ENCODE measurements around the gene INSM2.

Gene INSM2

GRCh38 chr14:35533357-35534207 is at the start of gene INSM2:
Gene INSM2, plus strand, starts transcription at chr14:35534164. Its CDS starts 89 bp downstream, at chr14:35534253.
- DNase-seq = peak; percentile 92

DNA sequence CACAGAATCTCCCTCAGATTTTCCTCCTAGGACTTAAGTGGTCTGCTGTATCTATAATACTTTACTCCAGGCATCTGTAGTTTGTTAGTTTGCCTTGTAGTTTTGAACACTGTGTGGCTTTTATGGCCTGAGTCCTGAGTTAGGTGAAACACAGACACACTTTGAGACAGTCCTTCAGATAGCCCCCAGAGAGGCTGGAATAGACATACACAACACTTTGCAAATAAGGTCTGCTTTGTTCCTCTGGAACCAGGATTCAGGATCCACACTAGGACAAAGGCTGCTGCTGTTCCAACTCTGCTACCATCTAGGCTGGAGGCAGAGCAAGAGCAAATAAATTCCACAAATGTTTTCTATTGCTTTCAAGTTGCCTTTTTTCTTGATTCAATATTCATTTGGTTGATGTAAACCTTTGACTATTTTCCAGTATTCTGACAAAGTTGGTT is 41.4 kb upstream of the INSM2 start:
- no peak for DNase-seq

GRCh38 chr14:35495278-35495677 is 38.7 kb upstream of the INSM2 start:
- DNase-seq = no peak

GRCh38 chr14:35499180-35499579 is 34.8 kb upstream of the INSM2 start:
- no peak for DNase-seq

DNA sequence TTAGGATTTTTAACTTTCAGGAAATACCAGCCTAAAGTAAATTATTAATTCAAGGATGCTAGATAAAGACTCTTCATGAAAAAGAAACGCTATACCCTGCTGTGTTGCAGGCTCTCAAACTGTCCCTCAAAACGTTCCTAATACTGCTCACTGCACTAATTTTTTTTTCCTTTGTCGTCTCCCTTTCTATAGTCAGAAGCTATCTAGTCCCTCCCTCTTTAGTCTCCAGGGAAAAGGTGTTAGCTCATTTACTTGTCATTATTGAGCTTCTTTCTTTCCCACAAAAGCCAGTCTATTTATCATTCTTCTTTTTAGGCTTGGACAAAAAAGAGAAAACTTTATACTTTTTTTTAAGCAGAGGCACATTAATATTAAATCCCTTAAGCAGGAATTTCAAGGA is 30.3 kb upstream of the INSM2 start:
- peak; percentile 48 for DNase-seq

- peak; percentile 61 for DNase-seq
Measured at GRCh38 chr14:35504260-35504659, 29.7 kb upstream of the INSM2 start.

DNA sequence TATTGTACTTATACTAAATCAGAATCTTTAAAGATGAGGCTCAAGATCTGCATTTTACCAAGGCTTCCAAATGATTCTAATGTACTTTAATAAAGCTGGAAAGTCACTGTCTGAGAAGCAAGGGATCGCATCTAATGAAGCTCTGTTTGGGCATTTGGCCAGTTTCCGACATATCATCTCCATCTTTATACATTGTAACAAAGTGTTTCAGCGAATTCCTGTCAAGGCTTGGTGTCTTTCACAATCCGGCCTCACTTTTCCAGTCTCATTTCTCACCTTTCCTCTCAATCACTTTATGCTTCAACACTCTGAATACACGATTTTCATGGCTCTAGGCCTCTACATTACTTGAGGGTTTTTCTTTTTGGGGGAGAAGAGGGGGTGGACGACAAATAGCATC is 27.5 kb upstream of the INSM2 start:
- DNase-seq = no peak

DNA sequence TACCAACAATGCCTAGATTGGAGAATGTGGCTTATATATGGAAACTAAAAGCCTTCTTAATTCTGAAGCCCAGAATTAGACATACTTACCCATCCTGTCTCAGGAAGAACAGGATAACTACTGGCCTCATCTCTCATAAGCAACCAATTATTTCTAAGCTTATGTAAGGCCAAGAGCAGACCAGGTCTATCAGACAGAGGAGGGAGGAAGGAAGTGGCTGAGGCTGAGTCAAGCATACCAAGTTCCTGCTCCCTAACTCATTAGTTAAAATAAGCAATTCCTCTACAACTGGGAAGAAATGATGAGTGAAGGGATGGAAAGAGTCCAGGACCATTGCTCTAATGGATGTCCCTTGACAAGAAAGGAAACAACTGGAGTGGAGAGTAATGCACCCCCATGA is 27.0 kb upstream of the INSM2 start:
- DNase-seq = no peak

DNA sequence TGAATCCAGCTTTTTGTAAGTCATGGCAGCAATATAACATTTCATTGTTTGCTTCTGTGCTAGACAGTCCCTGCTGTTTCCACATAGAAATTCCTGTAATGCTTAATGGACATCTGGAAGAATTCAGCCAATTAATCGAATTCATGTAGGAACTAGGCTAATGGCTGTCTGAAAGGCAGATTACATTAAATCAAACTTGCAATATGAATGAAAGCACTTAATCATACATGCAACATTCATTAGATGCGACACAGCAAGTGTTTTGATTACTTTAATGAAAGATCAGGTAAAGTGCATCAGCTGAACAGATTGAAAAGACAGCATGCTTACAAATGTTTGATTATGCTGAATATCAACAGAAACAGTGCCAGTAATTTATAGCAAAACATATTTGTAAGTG is 24.1 kb upstream of the INSM2 start:
- DNase-seq = no peak

DNA sequence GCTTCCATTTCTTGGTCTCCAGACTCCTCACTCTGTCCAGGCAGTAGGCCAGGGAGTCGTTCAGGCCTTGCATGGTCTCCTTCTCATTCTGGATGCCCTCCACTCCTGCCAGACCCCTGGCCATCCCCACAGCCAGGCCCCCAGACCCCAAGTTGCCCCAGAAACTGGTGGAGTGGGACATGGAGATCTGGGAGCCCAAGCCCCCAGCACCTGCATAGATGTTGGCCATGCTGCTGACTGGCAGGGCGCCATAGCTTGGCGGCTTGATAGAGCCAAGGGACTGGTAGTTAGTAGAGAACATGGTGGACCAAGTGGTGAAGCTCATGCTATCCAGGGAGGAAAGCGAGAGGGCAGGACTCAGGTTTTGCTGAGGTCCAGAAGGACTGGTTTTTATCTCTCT is 21.2 kb upstream of the INSM2 start:
- DNase-seq = no peak

DNA sequence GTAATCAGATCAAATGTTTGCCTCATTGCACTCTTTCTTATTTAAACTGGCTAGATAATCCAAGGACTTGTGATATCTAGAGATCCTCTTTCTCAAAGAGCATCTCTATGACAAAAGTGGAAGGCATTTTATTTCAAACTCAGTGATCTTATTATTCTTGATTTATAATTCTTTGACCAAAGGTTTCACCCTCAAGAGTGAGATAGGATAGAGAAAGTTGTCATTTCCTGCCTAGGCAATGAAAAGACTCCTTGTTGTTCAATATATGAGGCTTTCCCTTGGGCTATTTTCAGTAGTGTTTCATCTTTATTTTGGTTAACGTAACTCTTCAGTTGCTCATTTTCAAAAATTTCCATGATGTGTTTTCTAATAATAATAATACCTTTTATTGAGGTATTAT is 18.0 kb upstream of the INSM2 start:
- no peak for DNase-seq

DNA sequence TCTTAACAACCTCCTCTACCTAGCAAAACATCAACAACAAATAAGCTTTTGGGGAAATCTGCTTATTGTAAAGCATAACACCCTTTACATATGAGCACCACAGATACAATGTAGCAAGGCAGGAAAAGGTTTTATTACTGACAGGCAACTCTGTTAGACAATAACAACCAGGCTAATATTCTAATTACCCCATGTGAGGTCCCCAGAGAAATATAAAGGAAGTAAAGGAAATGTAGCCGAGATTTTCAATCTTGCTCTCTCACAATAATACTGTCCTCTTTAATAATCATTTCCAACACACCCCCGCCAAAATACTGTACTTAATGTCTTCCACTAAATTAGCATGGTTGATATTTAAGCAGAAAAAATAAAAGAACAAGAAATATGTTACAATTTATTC is 14.0 kb upstream of the INSM2 start:
- DNase-seq = no peak

DNA sequence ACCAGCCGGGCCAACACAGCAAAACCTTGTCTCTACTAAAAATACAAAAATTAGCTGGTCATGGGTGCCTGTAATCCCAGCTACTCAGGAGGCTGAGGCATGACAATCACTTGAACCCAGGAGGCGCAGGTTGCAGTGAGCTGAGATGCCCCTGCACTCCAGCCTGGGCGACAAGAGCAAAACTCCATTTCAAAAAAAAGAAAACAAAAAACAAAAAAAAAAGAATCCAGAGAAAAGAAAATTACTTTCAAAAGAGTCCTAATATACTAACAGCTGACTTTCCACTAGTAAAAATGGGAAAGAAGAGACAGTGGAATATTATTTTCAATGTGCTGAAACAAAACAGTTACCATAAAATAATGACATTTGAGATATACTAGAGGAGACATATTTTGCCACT is 8.3 kb upstream of the INSM2 start:
- no peak for DNase-seq

- peak; percentile 4 for DNase-seq
Measured at GRCh38 chr14:35526962-35527361, 7.0 kb upstream of the INSM2 start.

DNA sequence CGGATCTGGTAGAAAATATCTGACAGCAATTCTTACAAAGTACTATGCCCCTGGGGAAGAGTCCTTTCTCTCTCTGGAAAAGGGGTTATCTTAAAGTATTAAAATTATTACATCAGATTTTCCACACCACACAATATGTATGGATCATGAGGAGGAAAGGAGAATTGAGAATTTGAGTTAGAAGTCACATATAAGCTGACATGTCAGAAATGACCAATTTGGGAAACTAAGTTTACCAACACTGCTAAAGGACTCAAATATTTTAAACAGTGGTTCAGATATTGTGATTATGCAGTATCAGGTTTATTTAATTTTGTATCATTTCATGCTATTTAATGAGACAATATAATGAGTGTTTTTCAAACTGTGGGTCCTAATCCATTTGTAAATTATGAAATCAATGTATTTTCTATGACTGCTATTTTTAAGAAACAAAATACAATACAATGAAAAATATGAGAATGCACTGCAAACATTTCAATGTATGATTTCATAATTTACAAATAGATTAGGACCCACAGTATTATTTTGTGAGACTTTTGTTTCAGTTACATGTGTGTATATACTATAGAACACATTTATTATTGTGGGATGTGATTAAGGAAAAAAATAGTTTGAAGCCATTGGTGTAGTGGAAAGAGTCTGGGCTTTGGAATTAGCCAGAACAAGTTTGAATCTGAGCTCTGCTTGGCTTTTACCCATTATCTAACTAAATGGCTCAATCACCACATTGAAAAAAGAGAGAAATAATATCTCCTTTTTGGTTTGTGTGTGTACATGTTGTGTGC is 1.8 kb upstream of the INSM2 start:
- DNase-seq = no peak

- DNase-seq = peak; percentile 18
Measured at GRCh38 chr14:35532783-35533356, 1.1 kb upstream of the INSM2 start.

GRCh38 chr14:35534208-35534872 is 376 bp downstream of the INSM2 start:
- DNase-seq = peak; percentile 85

GRCh38 chr14:35534873-35535482 is 1.0 kb downstream of the INSM2 start:
- peak; percentile 80 for DNase-seq

DNA sequence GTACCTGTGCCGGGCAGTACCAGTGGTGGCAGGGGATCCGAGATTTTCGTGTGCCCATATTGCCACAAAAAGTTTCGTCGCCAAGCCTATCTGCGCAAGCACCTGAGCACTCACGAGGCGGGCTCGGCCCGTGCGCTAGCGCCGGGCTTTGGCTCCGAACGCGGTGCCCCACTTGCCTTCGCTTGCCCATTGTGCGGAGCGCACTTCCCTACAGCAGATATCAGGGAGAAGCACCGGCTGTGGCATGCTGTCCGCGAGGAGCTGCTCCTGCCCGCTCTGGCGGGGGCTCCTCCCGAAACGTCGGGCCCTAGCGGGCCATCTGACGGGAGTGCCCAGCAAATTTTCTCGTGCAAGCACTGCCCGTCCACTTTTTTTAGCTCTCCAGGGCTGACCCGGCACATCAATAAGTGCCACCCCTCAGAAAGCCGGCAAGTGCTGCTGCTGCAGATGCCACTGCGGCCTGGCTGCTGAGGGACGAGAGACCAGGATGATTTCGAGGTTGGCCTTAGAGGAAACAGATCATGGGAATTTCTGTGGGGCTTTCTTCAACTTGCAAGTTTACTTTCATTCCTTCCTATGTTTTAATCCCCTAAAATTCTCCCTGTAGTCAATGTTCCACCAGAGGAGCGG is 1.6 kb downstream of the INSM2 start:
- DNase-seq = peak; percentile 73

- DNase-seq = no peak
Measured at GRCh38 chr14:35539969-35540368, 6.0 kb downstream of the INSM2 start.

DNA sequence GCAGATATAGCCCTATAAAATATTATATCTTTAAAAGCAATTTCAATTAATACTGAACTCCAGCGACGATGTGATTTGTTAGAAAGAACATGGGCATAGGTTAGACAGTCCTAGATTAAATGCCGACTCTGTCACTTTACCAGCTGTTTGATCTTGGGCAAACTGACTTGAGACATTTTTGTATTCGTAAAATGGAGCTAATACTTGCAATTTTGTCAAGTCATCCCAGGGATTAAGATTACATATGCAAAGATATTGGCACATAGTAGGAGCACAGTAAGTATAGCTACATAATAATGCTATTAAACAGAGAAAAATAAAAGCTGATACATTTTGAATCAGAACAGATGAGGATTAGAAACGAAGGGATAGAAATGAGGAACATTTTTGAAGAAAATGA is 9.0 kb downstream of the INSM2 start:
- no peak for DNase-seq

GRCh38 chr14:35549551-35549950 is 15.6 kb downstream of the INSM2 start:
- DNase-seq = no peak

All from DMS53 (cell line).